ELR (cell line): ENCODE results near the gene WARS2.
"Not testable (repeated sequence)": the region's sequence is repeated elsewhere in the genome, so short reads cannot be mapped to it uniquely, and the experiment has no call there.

ENCODE experiments used
- DNase-seq: peaks from one replicate; pipeline ENCODE4 v3.0.0-alpha.2; 2015; ENCODE audit warnings: low read depth

Gene WARS2

DNA sequence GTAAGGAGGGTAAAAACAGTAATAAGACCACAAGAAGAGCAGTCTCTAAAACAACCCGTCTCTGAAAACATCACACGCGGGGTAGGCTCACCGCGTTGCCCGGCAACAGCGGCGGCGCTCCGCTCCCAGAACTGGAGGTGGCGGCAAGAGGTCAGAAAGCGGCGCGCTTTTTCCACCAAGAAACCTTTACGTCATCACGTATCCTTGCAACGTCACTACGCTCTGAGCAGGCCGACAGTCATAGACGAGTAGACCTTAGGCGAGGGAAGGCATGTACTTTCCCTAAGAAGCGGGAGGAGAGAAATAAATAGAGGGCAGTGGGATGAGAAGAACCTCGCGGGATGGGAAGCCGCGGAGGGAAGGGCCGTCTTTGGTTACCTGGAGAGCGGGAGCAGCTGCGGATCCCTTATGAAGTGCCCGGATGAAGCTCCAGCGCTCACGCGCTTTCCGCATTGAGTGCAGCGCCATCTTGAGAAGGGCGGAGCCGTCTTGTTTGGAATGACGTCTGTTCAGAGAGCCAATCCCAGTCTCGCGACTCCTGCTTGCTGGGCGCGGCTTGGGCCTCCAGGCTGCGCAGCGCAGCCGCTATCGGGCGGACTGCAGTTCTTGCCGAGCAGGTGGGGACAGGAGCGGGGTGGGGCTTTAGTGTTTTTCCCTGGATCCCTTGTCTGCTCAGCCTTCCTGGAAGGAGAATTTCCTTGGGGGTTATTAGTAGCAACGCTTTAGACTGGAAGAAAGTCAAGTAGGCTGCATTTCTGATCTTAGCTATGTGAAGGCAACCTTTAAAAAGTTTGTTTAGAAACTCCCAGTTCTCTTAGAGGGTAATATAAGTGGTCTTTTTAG lies at the start of gene WARS2:
Gene WARS2, minus strand, starts transcription at position 477 of the 843 bp plus-strand sequence. Its CDS starts 9 bp downstream, at position 468.
- peak; percentile 98 for DNase-seq

DNA sequence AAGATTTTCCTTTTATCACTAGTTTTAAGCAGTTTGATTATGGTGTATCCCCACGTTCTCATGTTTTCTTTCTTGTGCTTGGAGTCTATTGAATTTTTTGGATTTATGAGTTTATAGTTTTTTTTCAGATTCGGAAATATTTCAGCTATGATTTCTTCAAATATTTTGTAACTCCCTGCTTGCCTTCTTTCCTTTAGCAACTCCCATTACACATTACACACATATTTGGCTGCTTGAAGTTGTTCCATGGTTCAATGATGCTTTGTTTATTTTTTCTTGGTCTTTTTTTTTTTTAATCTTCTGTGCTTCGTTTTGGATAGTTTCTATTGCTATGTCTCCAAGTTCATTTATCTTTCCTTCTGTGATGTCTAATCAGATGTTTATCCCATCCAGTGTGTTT lies 48.5 kb upstream of the WARS2 start:
- DNase-seq, result no peak

- no peak for DNase-seq
Observed at GRCh38 chr1:119187416-119187815, 47.0 kb upstream of the WARS2 start.

DNA sequence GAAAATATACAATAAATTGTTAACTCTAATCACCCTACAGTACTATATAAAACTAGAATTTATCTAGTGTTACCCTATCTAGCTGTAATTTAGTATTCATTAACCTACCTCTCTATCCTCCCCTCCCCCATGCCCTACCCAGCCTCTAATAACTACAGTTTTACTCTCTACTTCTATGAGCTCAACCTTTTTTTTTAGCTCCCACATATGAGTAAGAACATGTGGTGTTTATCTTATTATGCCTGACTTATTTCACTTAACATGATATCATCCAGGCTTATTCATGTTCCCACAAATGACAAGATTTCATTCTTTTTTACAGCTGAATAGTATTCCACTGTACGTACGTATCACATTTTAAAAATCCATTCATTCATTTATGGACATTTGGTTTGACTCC lies 46.0 kb upstream of the WARS2 start:
- DNase-seq, result peak; percentile 10

- no peak for DNase-seq
Observed at GRCh38 chr1:119184972-119185371, 44.5 kb upstream of the WARS2 start.

DNA sequence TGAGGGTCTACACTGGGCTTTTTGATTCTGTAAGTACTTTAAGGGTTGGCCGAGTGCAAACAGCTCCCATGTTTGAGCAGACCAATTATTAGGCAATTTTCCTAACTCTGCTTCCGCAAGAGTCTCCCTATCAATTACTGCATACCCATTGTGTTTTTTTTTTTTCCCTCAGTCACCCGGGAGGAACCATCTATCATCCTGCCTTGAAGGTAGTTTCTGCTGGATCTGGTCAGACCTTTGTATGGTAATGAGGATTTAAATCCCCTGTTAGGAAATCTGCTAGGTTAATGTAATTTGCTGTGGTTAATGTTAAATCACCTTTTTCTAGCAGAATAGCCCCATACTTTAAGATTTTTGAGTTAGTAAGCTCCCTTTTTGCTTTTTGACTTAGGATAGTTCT lies 40.8 kb upstream of the WARS2 start:
- no peak for DNase-seq

GRCh38 chr1:119179051-119179450 lies 38.6 kb upstream of the WARS2 start:
- no peak for DNase-seq

GRCh38 chr1:119172927-119173326 lies 32.5 kb upstream of the WARS2 start:
- not testable (repeated sequence) for DNase-seq

DNA sequence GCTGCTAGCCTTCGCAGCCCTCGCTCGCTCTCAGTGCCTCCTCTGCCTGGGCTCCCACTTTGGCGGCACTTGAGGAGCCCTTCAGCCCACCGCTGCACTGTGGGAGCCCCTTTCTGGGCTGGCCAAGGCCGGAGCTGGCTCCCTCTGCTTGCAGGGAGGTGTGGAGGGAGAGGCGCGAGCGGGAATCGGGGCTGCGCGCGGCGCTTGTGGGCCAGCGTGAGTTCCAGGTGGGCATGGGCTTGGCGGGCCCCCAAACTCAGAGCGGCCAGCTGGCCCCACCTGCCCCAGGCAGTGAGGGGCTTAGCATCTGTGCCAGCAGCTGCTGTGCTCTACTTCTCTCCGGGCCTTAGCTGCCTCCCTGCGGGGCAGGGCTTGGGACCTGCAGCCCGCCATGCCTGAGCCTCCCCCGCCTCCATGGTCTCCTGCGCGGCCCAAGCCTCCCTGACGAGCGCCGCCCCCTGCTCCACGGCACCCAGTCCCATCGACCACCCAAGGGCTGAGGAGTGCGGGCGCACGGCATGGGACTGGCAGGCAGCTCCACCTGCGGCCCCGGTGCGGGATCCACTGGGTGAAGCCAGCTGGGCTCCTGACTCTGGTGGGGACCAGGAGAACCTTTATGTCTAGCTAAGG lies 31.0 kb upstream of the WARS2 start:
- DNase-seq, result not testable (repeated sequence)

GRCh38 chr1:119163396-119163795 lies 22.9 kb upstream of the WARS2 start:
- DNase-seq, result no peak

DNA sequence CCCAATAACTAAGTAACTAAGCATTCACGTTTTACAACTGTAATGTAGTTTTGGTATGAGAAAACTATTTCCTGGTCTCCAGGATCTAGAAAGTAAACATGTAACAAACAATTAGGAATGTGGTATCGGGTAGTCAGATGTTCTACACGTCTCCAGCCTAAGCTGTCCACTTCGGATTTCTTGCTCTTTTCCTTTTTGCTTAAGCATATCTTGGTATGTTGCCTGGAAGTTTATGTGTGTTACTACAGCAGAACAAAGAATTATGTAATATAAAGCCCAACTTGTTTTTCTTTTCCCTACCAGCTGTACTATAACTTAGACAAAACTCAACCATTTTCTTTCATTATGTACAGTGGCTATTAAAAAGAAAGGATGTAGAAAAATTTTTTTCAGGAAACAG lies 20.4 kb upstream of the WARS2 start:
- DNase-seq, result peak; percentile 9

DNA sequence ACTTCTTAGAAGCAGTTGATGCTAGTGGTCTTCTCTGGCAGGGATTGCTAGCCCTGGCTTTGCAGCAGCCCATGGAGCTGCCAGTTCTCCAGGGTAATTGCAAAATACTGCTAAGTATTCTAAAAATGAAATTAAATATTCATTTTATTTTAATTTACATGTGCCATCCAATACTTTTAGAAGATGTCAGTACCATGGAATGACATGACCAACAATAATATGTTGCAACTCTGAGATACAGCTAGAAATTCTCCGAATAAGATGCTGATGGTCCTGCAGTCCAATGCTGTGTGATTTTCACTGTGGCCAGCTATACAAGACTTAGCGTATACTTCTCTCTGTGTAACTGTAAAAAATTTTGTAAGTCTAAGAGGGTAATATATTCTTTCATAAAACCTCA lies 20.0 kb upstream of the WARS2 start:
- no peak for DNase-seq

GRCh38 chr1:119159966-119160365 lies 19.5 kb upstream of the WARS2 start:
- DNase-seq, result no peak

DNA sequence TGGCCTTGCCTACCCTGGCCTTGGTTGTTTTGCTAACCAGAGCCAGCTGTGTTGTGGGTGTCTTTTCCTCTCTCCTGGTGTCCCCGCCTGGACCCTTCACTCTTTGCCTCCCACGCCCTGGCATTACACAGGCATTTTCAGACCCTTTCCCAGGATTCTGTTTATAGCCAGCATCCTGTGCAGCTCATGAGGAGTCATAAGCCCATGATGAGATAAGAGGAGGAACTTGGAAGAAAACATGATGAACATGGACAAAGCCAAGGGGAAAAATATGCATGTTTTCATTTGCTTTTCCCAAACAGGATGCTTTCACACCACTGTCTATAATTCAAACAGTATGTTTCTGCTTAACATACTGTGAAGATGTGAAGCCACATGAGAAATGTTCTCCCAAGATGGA lies 18.7 kb upstream of the WARS2 start:
- peak; percentile 59 for DNase-seq

DNA sequence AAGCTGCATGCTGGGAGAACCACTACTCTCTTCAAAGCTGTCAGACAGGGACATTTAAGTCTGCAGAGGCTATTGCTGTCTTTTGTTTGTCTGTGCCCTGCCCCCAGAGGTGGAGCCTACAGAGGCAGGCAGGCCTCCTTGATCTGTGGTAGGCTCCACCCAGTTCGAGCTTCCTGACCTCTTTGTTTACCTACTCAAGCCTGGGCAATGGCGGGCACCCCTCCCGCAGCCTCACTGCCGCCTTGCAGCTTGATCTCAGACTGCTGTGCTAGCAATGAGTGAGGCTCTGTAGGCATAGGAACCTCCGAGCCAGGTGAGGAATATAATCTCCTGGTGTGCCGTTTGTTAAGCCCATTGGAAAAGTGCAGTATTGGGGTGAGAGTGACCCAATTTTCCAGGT lies 16.3 kb upstream of the WARS2 start:
- not testable (repeated sequence) for DNase-seq

DNA sequence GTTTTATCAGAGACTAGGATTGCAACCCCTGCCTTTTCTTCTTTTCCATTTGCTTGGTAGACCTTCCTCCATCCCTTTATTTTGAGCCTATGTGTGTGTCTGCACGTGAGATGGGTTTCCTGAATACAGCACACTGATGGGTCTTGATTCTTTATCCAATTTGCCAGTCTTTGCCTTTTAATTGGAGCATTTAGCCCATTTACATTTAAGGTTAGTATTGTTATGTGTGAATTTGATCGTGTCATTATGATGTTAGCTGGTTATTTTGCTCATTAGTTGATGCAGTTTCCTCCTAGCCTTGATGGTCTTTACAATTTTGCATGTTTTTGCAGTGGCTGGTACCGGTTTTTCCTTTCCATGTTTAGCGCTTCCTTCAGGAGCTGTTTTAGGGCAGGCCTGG lies 14.6 kb upstream of the WARS2 start:
- DNase-seq, result not testable (repeated sequence)

DNA sequence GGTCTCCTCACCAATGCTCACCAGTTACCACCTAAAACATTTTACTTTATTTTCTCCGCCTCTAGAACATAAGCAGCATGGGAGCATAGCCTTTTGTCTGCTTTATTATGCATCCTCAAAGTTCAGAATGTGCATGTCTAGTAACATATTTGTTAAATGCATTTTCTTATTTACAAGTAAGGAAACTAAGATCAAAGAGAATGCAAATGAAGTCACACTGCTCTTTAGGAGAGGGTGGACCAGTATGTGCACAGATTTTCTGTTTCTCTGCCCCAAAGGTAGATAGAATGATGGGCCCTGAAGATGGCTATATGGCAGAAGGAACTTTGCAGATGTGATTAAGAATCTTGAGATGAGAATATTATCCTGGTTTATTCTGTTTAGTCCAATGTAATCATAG lies 9.7 kb upstream of the WARS2 start:
- DNase-seq, result no peak

GRCh38 chr1:119147661-119148090 lies 7.2 kb upstream of the WARS2 start:
- DNase-seq, result no peak

GRCh38 chr1:119146466-119146865 lies 6.0 kb upstream of the WARS2 start:
- no peak for DNase-seq

GRCh38 chr1:119144813-119145212 lies 4.4 kb upstream of the WARS2 start:
- DNase-seq, result no peak

GRCh38 chr1:119143706-119144105 lies 3.3 kb upstream of the WARS2 start:
- no peak for DNase-seq

GRCh38 chr1:119141660-119142059 lies 1.2 kb upstream of the WARS2 start:
- no peak for DNase-seq

DNA sequence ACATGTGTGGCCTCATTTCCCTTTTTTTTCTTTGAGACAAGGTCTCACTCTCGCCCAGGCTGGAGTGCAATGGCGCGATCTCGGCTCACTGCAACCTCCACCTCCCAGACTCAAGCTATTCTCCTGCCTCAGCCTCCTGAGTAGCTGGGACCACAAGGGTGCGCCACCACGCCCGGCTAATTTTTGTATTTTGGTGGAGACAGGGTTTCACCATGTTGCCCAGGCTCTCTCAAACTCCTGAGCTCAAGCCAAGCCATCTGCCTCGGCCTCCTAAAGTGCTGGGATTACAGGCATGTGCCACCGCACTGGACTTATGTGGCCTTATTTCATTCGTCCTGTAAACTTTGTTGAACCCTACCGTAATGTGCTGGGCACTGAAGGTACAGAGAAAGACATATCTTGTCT lies 569 bp upstream of the WARS2 start:
- peak; percentile 50 for DNase-seq

DNA sequence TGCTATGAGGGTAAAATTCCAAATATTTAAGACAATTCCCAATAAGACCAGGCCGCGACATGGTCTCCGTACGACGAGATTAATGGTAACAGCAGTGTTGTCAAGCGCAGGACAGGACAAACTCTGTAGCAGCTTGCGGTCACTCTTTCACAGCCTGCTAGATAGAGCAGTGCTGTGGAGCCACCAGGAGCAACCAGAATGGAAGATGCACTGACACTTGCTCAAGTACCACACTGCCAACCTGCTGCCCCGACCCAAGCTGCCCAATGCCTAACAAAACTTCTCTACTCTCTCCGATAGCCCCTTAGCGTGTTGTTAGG lies 636 bp downstream of the WARS2 start:
- no peak for DNase-seq
